Hypothalamus (tissue), 51 donors: ENCODE results near the gene PRR36.
A peak's percentile ranks its signal among the peaks of the same experiment; 100 is the strongest.

Source experiments
- DNase-seq, 51 donors: peaks; one replicate each; lab custom pipeline; 2025; lab: John Stamatoyannopoulos, UW

Gene PRR36

GRCh38 chr19:7873304-7874075, 700 bp downstream of the PRR36 start:
- DNase-seq, result peak in 2 of 51 donors; percentile 21 to 28

GRCh38 chr19:7872306-7873204, 1.6 kb downstream of the PRR36 start:
- DNase-seq, result no peak

- DNase-seq, result peak in 38 of 51 donors; percentile 9 to 77 (median 44)
Measured at GRCh38 chr19:7871437-7872305, 2.5 kb downstream of the PRR36 start.

GRCh38 chr19:7870571-7871436, 3.4 kb downstream of the PRR36 start:
- peak in 21 of 51 donors; percentile 16 to 64 (median 39) for DNase-seq

- peak in 10 of 51 donors; percentile 15 to 69 (median 42) for DNase-seq
Measured at GRCh38 chr19:7869910-7870511, 4.2 kb downstream of the PRR36 start.

- peak in 24 of 51 donors; percentile 17 to 71 (median 51) for DNase-seq
Measured at GRCh38 chr19:7869453-7869909, 4.7 kb downstream of the PRR36 start.

- DNase-seq, result peak in 29 of 51 donors; percentile 15 to 71 (median 50)
Measured at GRCh38 chr19:7868671-7869452, 5.3 kb downstream of the PRR36 start.

GRCh38 chr19:7868326-7868670, 5.9 kb downstream of the PRR36 start:
- no peak for DNase-seq

- no peak for DNase-seq
Measured at GRCh38 chr19:7867092-7867844, 6.9 kb downstream of the PRR36 start.

- no peak for DNase-seq
Measured at GRCh38 chr19:7866399-7867091, 7.6 kb downstream of the PRR36 start.

GRCh38 chr19:7865262-7865911, 8.8 kb downstream of the PRR36 start:
- DNase-seq, result no peak

GRCh38 chr19:7864690-7865074, 9.5 kb downstream of the PRR36 start:
- DNase-seq, result no peak

GRCh38 chr19:7863971-7864689, 10.1 kb downstream of the PRR36 start:
- DNase-seq, result no peak

- no peak for DNase-seq
Measured at GRCh38 chr19:7863157-7863970, 10.8 kb downstream of the PRR36 start.

GRCh38 chr19:7862413-7862951, 11.7 kb downstream of the PRR36 start:
- peak in 26 of 51 donors; percentile 5 to 73 (median 34) for DNase-seq
